G401.6 (cell line): Measurements from ENCODE around the gene XIAP.
"Not testable (repeated sequence)": the region's sequence is repeated elsewhere in the genome, so short reads cannot be mapped to it uniquely, and the experiment has no call there.

Experiments
- FAIRE-seq: peaks from 2 replicates; lab custom pipeline; 2012; peaks lifted over from hg19 to GRCh38; lab: Jason Lieb, UNC

XIAP gene

DNA sequence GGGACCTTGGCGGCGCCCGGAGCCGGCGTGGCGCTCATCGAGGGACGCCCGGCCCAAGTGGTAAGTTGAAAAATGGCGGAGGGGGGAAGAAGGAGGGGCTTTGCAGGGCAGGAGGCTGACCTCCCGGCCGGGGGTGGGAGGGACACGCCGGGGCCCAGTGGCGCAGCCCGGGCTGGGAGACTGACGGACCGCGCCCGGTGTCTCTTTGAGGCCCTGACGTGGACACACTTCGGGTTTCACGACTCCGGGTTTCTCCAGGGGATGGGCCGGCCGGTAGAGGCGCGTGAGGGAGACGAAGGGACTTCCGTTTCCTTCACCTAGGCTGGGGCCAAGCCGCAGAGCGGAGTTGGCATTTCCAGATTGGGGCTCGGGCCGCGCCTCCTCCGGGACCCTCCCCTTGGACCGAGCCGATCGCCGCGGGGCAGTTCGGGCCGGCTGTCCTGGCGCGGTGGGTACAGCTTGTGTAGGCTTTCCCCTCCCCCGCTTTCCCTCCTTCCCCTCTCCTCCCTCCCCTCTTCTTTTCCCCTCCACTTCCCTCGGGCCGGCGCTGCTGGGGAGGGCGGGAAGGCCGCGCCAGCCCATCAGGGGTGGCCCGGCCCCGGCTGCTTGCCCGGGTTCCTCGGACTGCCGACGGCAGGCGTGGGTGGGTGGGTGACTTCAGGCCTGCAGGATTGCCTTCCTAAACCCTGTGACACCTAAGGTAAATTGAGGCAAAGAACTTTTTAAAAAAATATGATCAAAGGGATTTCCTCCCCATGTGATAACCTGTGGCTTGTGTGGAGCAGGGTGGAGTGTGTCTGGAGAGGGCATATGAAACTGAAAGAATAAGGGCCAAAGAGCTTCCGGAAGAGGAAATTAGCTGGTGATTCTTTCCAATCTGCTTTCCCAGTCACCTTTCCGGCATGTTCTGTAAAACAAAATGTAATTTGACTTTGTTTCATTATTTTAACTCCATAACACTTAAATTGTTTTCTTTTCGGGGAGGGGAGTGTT, at the start of gene XIAP:
Gene XIAP (plus strand): TSS at position 208 of the 993 bp plus-strand sequence. CDS start 25,610 bp downstream, outside the sequence.
- FAIRE-seq: peak; percentile 69

DNA sequence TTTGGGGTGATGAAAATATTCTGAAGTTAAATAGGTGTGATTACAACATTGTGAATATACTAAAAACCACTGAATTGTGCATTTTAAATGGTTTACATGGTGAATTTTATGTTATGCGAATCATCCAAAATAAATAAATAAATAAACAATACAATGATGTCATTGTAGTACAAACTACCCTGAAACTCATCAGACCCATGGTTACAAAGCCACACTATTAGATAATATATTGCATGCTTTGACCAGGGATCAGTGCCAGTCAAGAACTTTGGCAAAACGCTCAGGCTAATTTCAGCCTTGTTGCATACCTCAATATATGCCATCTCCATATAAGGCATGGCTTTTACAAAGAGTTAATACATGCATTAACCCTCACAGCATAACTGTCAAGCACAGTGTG, 45.5 kb upstream of the XIAP start:
- FAIRE-seq: no peak

DNA sequence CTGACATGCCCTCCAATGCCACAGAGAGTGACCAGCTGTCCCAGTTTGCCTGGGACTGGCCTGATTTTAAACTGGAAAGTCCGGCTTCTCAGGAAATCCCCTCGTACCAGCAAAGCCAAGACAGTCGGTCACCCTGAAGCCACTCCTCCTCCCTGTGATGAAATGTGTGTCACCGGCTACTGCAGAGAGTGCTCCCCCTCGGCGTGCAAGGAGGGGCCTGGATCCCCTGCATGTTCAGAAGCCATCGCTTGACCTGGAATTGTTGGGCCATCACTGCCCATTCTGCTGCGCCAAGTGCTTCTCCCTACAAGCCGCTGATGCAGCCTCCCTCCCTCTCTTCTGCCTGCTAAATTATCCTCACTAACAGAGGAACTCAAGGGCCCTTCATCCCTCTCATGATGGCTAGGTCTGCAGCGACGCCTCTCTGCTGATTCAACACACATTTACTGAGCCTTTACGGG, 44.9 kb upstream of the XIAP start:
- not testable (repeated sequence) for FAIRE-seq

GRCh38 chrX:123817288-123817894, 42.5 kb upstream of the XIAP start:
- FAIRE-seq: no peak

GRCh38 chrX:123818243-123818642, 41.6 kb upstream of the XIAP start:
- FAIRE-seq: no peak

DNA sequence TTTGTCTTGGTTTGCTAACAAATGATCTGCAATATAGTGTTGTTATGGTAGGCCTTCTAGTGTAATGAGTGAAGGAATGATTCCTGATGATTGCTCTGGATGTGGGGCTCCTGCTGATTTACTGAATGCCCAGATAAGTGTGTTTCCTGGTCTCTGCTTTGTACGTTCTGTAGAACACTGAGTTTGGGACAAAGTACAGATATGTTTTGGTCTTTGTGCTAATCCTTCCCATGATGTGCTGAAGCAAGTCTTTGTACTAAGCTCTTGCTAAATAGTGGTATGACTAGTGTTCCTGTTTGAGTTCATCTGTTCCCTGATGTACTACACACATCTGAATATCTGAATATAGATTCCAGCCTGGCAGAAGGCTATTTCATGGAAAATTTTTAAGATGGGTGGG, 36.9 kb upstream of the XIAP start:
- no peak for FAIRE-seq

GRCh38 chrX:123830309-123830708, 29.5 kb upstream of the XIAP start:
- no peak for FAIRE-seq

- peak; percentile 92 for FAIRE-seq
These were observed 26.5 kb upstream of the XIAP start for GRCh38 chrX:123833387-123833786.

GRCh38 chrX:123834116-123834515, 25.7 kb upstream of the XIAP start:
- FAIRE-seq: no peak

- FAIRE-seq: no peak
These were observed 24.0 kb upstream of the XIAP start for GRCh38 chrX:123835661-123836371.

GRCh38 chrX:123845129-123845528, 14.7 kb upstream of the XIAP start:
- not testable (repeated sequence) for FAIRE-seq

GRCh38 chrX:123846577-123847038, 13.2 kb upstream of the XIAP start:
- FAIRE-seq: peak; percentile 89

DNA sequence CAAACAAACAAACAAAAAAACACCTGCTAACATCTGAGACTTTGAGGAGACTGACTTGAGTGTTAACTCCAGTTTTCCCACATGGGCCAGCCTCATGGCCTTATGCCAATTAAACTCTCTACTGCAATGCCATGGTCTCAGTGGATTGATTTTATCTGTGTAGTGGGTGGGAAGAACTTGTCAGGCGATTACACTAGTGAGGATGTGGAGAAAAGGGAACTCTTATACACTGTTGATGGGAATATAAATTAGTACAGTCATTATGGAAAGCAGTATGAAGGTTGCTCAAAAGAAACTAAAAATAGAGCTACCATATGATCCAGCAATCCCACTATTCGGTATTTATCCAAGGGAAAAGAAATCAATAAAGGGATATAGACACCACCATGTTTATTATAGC, 12.8 kb upstream of the XIAP start:
- FAIRE-seq: no peak

DNA sequence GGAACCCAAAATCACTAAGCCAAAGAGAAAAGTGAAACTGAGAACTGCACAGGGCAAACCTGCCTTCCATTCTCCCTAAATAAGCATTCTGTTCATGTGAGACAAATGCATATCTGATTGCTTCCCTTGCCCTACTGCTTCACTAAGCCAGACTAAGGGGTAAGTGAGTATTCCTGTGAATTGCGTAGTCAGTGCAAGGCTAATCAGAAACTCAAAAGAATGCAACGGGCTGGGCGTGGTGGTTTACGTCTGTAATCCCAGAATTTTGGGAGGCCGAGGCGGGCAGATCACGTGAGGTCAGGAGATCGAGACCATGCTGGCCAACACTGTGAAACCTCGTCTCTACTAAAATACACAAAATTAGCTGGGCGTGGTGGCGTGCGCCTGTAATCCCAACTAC, 10.8 kb upstream of the XIAP start:
- FAIRE-seq: no peak

DNA sequence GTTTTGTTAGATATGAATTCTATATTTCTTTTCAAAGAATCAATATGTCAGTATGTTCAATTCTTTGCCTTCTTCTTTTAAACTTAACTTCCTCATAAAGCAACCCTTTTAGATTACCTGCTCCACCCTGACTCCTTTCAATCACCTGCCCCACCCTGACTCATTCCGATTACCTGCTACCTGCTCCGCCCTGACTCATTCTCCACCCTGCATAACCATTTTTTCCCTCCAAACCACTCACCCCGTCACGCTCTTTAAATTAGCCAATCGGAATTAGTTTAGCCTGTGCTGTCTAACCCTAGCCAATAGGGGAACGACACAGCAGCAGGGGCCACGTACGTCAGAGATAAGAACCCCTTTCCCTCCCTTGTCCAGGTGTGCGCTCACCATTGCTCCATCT, 9.9 kb upstream of the XIAP start:
- not testable (repeated sequence) for FAIRE-seq

DNA sequence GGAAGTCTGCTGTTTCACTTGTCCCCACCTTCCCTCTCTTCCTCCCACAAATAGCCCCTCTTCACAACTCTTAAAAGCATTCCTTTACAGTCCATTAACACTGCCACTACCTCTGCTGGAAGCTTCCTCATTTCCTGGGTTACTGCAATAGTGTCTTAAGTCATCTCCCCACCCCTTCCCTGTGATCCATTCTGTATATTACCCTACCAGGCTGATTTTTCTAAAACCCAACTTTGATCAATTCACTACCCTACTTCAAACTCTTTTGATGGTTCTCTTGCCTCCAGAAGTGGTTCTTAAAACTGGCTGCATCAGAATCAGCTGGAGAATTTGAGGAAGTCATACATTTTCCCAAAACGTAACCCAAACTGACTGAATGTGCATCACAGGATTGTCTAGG, 8.8 kb upstream of the XIAP start:
- FAIRE-seq: peak; percentile 36

DNA sequence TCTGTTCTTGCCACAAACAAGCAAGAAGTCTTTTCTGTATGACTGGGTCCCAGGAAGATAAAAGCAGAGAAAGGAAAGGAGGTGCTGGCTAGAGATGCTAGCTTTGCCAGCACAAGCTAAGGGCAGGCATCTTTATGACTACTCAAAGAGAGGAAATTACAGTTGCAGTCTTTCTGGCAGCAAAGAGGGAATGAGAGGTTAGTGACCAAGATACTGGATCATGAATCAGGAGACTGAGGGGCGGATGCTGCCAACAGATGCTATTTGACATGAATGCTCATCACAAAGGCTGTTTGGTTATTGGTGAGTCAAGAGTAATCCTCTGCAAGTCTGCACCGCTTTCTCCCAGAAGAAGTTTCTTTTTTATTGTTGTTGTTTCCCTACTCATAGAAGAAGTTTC, 5.5 kb upstream of the XIAP start:
- no peak for FAIRE-seq

- FAIRE-seq: no peak
These were observed 426 bp upstream of the XIAP start for GRCh38 chrX:123859409-123859845.

GRCh38 chrX:123860983-123861382, 1.1 kb downstream of the XIAP start:
- FAIRE-seq: no peak

DNA sequence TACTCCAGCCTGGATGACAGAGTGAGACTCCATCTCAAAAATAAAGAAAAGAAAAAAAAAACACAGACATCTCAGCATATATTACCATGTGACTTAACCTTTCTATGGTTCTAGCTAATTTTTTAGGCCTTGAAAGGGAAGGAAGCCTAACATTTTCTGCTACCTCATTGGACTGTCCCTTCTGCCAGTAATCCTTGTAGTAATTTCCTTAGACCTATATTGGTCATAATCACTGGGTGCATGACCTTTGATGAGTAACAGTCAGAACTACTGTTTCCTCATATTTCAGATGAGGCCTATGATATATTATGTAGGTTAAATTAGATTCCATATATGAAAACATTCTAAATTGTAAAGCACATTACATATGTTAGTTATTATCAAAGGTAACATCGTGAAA, 9.6 kb downstream of the XIAP start:
- FAIRE-seq: no peak

- FAIRE-seq: no peak
These were observed 11.5 kb downstream of the XIAP start for GRCh38 chrX:123871309-123871708.

DNA sequence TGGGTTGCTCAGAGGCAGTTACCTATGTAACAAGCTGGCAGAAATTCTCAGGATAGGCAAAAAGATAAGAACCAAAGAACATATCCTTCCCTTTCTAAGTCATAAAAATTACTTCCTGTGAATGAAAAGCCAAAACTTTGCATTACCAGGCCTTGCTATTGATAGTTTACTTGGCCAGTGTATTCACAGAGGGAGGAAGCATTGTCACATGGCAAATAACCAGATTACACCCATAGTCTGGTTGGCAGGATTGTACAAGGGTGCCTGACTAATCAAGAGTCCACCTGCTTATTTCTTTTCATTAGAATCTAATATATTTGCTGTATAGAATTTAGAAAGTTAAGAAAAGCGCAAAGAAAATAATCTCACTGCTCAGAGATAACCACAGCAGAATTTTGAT, 14.1 kb downstream of the XIAP start:
- no peak for FAIRE-seq

DNA sequence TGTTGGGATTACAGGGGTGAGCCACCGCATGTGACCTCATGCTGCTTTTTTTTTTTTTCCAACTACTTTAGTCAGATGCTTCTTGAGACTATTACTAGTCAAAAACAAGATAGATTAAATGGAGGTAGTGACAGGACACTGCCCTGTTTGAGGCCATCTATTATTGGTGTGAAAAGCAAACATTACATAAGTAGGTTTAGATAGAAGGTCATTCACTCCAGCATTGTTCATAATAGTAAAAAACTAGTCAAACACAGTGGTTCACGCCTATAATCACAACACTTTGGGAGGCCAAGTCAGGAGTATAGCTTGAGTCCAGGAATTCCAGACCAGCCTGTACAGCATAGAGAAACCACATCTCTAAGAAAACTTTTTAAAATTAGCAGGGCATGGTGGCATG, 16.3 kb downstream of the XIAP start:
- FAIRE-seq: no peak
